ENCODE data around the gene HHATL.

HHATL gene

DNA sequence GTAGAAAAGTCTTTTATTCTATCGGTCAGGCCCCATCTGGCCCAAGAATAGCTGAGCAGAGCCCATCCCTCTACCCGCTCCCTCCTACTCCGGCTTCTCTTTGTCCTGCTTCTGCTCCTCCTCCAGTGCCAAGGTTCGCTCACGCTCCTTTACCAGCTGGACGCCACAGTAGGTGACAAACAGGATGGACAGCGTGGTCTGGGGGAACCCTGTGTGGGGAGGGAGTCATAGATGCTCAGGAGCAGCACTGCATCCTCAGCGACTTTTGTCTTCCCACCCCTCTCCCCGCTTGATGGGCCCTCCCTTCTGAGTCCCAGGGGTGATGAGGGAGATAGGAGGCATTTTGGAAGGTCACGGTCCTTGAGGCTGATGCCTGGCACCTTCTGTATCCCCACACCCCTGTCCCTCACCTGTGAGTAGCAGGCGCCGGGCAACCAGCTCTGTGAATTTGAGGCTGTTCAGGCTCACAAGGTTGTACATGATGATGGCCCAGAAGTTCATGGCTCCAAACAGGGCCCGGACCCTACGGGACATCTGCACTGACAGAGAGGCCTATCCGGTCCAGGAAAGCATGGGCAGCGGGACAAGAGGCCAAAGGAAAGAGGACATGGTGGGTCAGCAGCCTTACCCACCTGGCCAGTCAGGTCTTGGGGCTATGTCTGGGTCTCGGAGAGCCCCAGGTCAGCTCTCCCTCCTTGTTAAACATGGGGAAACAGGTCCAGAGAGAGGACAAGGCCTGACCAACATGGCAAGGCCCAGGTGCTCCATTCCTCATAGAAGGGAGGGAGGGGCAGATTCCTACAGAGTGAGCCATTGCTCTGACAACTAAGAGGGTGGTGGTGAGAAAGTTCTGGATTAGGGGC is 9.7 kb downstream of the HHATL start (continued):
- TF ChIP-seq GLIS2 (tag by site-specific recombination; IDR thresholded peaks at IDR 0.05) (no peak), ZNF146 (tag by site-specific recombination; IDR thresholded peaks at IDR 0.05) (no peak), ZNF677 (tag by site-specific recombination; IDR thresholded peaks at IDR 0.05) (no peak), ZNF558 (tag by site-specific recombination; IDR thresholded peaks at IDR 0.05) (no peak), ZNF214 (tag by site-specific recombination; IDR thresholded peaks at IDR 0.05; ENCODE audit: borderline replicate concordance) (no peak), ZBTB26 (tag by site-specific recombination; optimal IDR thresholded peaks at IDR 0.05) (no peak), ZNF792 (tag by site-specific recombination; IDR thresholded peaks at IDR 0.05) (no peak), WT1 (tag by site-specific recombination; IDR thresholded peaks at IDR 0.05) (no peak), ZNF354C (tag by site-specific recombination; IDR thresholded peaks at IDR 0.05; ENCODE audit: borderline replicate concordance, low read depth) (no peak), ZNF211 (tag by site-specific recombination; IDR thresholded peaks at IDR 0.05; ENCODE audit: low read depth) (no peak)

DNA sequence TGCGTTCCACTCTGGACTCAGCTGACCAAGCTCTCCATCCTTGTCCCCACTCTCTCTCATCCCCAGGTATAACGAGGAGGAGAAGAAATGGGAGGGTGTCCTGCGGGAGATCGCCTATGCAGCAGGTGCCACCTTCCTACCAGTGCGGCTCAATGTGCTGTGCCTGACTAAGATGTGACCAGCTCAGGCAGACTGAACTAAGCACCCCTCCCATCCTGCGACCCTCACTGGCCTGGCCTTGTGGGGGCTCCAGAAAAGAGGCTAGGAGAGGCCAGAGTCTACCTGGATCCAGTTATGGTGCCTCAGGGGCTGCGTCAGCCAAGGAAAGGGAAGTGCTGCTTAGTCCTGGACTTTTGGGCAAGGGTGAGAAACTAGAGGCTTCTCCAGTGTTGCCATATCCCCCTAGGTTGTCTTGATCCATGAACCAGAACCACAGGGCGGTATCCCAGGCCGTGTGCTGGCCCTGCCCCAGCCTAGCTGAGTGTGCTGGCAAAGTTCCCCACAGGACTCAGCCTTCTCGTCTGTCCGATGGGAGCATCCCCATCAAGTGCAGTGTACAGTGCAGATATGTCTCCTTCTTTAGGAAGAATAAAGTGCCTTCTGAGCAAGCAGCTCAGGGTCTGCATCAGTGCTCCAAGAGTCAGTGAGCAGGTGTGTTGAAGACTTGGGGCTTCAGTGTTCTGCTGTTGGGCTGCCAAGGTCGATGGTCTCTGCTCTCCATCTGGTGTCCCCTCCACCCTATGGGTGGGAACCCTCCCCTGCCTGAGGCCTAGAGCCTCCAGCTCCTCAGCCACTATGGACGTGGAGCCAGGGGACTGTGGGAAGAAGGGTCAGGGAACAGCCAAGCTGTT is 10.6 kb downstream of the HHATL start:
- CTCF ChIA-PET = interaction anchor here (0.6 kb wide), 1 partner anchor 144 kb away, joined by 3 read pairs; no protein-coding TSS in a partner anchor
- TF ChIP-seq ZNF501 (tag by site-specific recombination; IDR thresholded peaks at IDR 0.05) (no peak), KLF9 (tag by site-specific recombination; IDR thresholded peaks at IDR 0.05; ENCODE audit: low read depth) (no peak), ZBTB17 (tag by site-specific recombination; IDR thresholded peaks at IDR 0.05) (no peak), ZNF280D (tag by site-specific recombination; IDR thresholded peaks at IDR 0.05) (no peak), ZNF76 (tag by site-specific recombination; IDR thresholded peaks at IDR 0.05; ENCODE audit: borderline replicate concordance, low read depth) (no peak), IKZF3 (tag by site-specific recombination; IDR thresholded peaks at IDR 0.05) (no peak)
- TF ChIP-seq, protein P1, sequence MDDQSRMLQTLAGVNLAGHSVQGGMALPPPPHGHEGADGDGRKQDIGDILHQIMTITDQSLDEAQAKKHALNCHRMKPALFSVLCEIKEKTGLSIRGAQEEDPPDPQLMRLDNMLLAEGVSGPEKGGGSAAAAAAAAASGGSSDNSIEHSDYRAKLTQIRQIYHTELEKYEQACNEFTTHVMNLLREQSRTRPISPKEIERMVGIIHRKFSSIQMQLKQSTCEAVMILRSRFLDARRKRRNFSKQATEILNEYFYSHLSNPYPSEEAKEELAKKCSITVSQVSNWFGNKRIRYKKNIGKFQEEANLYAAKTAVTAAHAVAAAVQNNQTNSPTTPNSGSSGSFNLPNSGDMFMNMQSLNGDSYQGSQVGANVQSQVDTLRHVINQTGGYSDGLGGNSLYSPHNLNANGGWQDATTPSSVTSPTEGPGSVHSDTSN (CRISPR knock-in tag; IDR thresholded peaks at IDR 0.05) = no peak
- TF ChIP-seq, protein P2, sequence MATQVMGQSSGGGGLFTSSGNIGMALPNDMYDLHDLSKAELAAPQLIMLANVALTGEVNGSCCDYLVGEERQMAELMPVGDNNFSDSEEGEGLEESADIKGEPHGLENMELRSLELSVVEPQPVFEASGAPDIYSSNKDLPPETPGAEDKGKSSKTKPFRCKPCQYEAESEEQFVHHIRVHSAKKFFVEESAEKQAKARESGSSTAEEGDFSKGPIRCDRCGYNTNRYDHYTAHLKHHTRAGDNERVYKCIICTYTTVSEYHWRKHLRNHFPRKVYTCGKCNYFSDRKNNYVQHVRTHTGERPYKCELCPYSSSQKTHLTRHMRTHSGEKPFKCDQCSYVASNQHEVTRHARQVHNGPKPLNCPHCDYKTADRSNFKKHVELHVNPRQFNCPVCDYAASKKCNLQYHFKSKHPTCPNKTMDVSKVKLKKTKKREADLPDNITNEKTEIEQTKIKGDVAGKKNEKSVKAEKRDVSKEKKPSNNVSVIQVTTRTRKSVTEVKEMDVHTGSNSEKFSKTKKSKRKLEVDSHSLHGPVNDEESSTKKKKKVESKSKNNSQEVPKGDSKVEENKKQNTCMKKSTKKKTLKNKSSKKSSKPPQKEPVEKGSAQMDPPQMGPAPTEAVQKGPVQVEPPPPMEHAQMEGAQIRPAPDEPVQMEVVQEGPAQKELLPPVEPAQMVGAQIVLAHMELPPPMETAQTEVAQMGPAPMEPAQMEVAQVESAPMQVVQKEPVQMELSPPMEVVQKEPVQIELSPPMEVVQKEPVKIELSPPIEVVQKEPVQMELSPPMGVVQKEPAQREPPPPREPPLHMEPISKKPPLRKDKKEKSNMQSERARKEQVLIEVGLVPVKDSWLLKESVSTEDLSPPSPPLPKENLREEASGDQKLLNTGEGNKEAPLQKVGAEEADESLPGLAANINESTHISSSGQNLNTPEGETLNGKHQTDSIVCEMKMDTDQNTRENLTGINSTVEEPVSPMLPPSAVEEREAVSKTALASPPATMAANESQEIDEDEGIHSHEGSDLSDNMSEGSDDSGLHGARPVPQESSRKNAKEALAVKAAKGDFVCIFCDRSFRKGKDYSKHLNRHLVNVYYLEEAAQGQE (tag by site-specific recombination; IDR thresholded peaks at IDR 0.05) = no peak
- H3K9me3 ChIP-seq (ENCODE audit: control insufficient read depth, insufficient read depth, low read depth, low read length) = no peaks in the 10 kb centered on the region
- no peak overlapping the region for H3K27ac ChIP-seq (ENCODE audit: extremely low read depth, low read depth, low read length)
- H3K4me1 ChIP-seq (ENCODE audit: control insufficient read depth, insufficient read depth, low read length) = no peaks in the 10 kb centered on the region
- no peaks in the 10 kb centered on the region for H3K36me3 ChIP-seq (ENCODE audit: control insufficient read depth in 2 of 2, insufficient read depth in 1 of 2, low read length in 2 of 2)
- POLR2A ChIA-PET = no interaction called here
- H3K4me3 ChIP-seq (ENCODE audit: low read depth, low read length) = no peak overlapping the region
